Neural cell (in vitro differentiated cells): ENCODE measurements around the gene INO80E.

Experiments
- CTCF ChIP-seq: fragments of 450-650 bp; IDR thresholded peaks from 2 replicates; pipeline ENCODE4 v1.5.1; 2014; ENCODE audit warnings: antibody characterized with exemption, mild to moderate bottlenecking, moderate library complexity; ENCODE audit not compliant: poor library complexity, severe bottlenecking
- EP300 ChIP-seq: fragments of 450-650 bp; conservative IDR thresholded peaks from 2 replicates; pipeline ENCODE4 v1.6.1; 2014; ENCODE audit warnings: antibody characterized with exemption, mild to moderate bottlenecking, moderate library complexity; ENCODE audit not compliant: poor library complexity, severe bottlenecking
- EZH2 ChIP-seq: fragments of 200-600, 300-800 bp; shearing (Covaris generic), sonication (generic); IDR thresholded peaks from 2 replicates; pipeline ENCODE4 v1.6.1; 2014; ENCODE audit warnings: antibody characterized with exemption, low read length, borderline replicate concordance, mild to moderate bottlenecking; ENCODE audit not compliant: insufficient read depth, poor library complexity, severe bottlenecking
- MXI1 ChIP-seq: fragments of 450-650 bp; conservative IDR thresholded peaks from 2 replicates; pipeline ENCODE4 v1.6.1; 2014; ENCODE audit warnings: antibody characterized with exemption, mild to moderate bottlenecking; ENCODE audit not compliant: poor library complexity, severe bottlenecking
- POLR2AphosphoS5 ChIP-seq: IDR thresholded peaks from 2 replicates; pipeline ENCODE4 v1.6.1; 2012
- RAD21 ChIP-seq: fragments of 450-650 bp; conservative IDR thresholded peaks from 2 replicates; pipeline ENCODE4 v1.6.1; 2014; ENCODE audit warnings: antibody characterized with exemption, mild to moderate bottlenecking, moderate library complexity
- SMC3 ChIP-seq: fragments of 450-650 bp; conservative IDR thresholded peaks from 2 replicates; pipeline ENCODE4 v1.6.1; 2014; ENCODE audit warnings: antibody characterized with exemption, mild to moderate bottlenecking, moderate library complexity; ENCODE audit not compliant: poor library complexity
- TAF1 ChIP-seq: IDR thresholded peaks from 2 replicates; pipeline ENCODE4 v1.6.1; 2012; ENCODE audit warnings: low read depth
- TF ChIP-seq, protein P1 (sequence below): IDR thresholded peaks from 2 replicates; pipeline ENCODE4 v1.6.1; 2012; ENCODE audit warnings: borderline replicate concordance

- TF ChIP-seq EZH2, result no peak
- TF ChIP-seq CTCF, result no peak
- peak; percentile 76 for TF ChIP-seq POLR2AphosphoS5
- TF ChIP-seq, protein P1, sequence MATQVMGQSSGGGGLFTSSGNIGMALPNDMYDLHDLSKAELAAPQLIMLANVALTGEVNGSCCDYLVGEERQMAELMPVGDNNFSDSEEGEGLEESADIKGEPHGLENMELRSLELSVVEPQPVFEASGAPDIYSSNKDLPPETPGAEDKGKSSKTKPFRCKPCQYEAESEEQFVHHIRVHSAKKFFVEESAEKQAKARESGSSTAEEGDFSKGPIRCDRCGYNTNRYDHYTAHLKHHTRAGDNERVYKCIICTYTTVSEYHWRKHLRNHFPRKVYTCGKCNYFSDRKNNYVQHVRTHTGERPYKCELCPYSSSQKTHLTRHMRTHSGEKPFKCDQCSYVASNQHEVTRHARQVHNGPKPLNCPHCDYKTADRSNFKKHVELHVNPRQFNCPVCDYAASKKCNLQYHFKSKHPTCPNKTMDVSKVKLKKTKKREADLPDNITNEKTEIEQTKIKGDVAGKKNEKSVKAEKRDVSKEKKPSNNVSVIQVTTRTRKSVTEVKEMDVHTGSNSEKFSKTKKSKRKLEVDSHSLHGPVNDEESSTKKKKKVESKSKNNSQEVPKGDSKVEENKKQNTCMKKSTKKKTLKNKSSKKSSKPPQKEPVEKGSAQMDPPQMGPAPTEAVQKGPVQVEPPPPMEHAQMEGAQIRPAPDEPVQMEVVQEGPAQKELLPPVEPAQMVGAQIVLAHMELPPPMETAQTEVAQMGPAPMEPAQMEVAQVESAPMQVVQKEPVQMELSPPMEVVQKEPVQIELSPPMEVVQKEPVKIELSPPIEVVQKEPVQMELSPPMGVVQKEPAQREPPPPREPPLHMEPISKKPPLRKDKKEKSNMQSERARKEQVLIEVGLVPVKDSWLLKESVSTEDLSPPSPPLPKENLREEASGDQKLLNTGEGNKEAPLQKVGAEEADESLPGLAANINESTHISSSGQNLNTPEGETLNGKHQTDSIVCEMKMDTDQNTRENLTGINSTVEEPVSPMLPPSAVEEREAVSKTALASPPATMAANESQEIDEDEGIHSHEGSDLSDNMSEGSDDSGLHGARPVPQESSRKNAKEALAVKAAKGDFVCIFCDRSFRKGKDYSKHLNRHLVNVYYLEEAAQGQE, result no peak
- TF ChIP-seq MXI1, result no peak
- TF ChIP-seq EP300, result no peak
- TF ChIP-seq TAF1, result peak; percentile 18
- no peak for TF ChIP-seq RAD21
- no peak for TF ChIP-seq SMC3
These were observed 34.9 kb downstream of the INO80E start, which contains the start of gene TLCD3B for GRCh38 chr16:30030841-30031413.
